H1 (cell line): Measurements from ENCODE around the gene TMCC1. TPM values are rescaled to one million over a fixed set of nuclear protein-coding genes. Genes with fewer than 3 reads are reported as not detected.

Experiments
- BCL11A ChIP-seq, 2 experiments: IDR thresholded peaks; one replicate each; pipeline ENCODE4 v1.6.1; 2011; ENCODE audit warnings: low read depth in 2 of 2, low read length in 2 of 2, mild to moderate bottlenecking in 2 of 2
- CTBP2 ChIP-seq: IDR thresholded peaks from 2 replicates; pipeline ENCODE4 v1.7.0; 2011; ENCODE audit warnings: borderline replicate concordance, mild to moderate bottlenecking, moderate library complexity, mixed read lengths, low read length; ENCODE audit not compliant: insufficient read depth, insufficient read length
- EZH2 ChIP-seq: fragments of 200-600 bp; sonication (generic); IDR thresholded peaks from 2 replicates; pipeline ENCODE4 v1.7.1; 2012; ENCODE audit warnings: low read depth, mild to moderate bottlenecking, moderate library complexity, low read length, inconsistent platforms; ENCODE audit not compliant: severe bottlenecking
- GTF2F1 ChIP-seq: IDR thresholded peaks from 2 replicates; pipeline ENCODE4 v1.6.1; 2012; ENCODE audit warnings: low read depth, low read length, improper control_type of control experiment, borderline replicate concordance
- POLR2A ChIP-seq, 2 experiments: IDR thresholded peaks; 1 replicate in 1 of 2; 2 replicates in 1 of 2; pipeline ENCODE4 v1.6.1; 2011; ENCODE audit warnings: low read depth in 2 of 2, low read length in 2 of 2, mild to moderate bottlenecking in 2 of 2; ENCODE audit errors: control extremely low read depth in 1 of 2
- polyA plus RNA-seq, 7 experiments: library from polyadenylated mRNA; depleted of rRNA in 3 of 7; stranded (reverse) in 5 of 7; unstranded in 2 of 7; fragments of >200 nt in 5 of 7; fragments of 200-250 nt in 2 of 7; gene quantifications; 1 replicate in 5 of 7; 2 replicates in 1 of 7; 4 replicates in 1 of 7; pipeline versions ENCODE4 v1.2.1 to v1.2.3, GENCODE V29; 2011 to 2013; ENCODE audit warnings: missing spikeins in 2 of 7, mixed read lengths in 2 of 7
- total RNA-seq: library from RNA; stranded (reverse); fragmentation: NEBNext Ultra II Directional; extraction: Animal tissue kit (Norgen Biotek cat#: 25700); gene quantifications from 2 replicates; pipeline ENCODE4 v1.2.1, GENCODE V29; 2021
- TF ChIP-seq, protein P1 (sequence below), 3 experiments: IDR thresholded peaks; 1 replicate in 2 of 3; 2 replicates in 1 of 3; pipeline versions ENCODE4 v1.5.1 to v1.6.1; 2011; ENCODE audit warnings: low read length in 3 of 3, mild to moderate bottlenecking in 3 of 3, inconsistent platforms in 2 of 3, low read depth in 1 of 3, moderate library complexity in 1 of 3; ENCODE audit not compliant: insufficient read depth in 1 of 3; ENCODE audit errors: control extremely low read depth in 1 of 3

TMCC1 gene
- total and polyA plus RNA-seq, 2 of the 8 experiments (the other 6 are each of a cell fraction or from before 2014, with no cell fraction given), result 10.4 to 27.1 TPM

DNA sequence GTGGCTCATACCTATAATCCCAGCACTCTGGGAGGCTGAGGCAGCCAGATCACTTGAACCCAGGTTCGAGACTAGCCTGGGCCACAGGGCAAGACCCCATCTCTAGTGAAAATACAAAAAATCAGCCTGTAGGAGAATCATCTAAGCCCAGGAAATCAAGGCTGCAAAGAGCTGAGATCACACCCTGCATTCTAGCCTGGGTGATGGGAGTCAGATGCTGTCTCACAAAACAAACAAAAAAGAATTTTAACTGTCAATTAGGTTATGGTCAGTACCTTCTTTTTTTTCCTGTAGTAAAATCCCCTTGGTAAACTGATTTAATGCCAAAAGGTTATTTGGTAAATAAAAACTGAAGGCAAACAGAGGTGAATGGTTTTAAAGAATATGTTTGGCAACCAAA, 29.0 kb downstream of the TMCC1 start (continued):
- TF ChIP-seq, protein P1, sequence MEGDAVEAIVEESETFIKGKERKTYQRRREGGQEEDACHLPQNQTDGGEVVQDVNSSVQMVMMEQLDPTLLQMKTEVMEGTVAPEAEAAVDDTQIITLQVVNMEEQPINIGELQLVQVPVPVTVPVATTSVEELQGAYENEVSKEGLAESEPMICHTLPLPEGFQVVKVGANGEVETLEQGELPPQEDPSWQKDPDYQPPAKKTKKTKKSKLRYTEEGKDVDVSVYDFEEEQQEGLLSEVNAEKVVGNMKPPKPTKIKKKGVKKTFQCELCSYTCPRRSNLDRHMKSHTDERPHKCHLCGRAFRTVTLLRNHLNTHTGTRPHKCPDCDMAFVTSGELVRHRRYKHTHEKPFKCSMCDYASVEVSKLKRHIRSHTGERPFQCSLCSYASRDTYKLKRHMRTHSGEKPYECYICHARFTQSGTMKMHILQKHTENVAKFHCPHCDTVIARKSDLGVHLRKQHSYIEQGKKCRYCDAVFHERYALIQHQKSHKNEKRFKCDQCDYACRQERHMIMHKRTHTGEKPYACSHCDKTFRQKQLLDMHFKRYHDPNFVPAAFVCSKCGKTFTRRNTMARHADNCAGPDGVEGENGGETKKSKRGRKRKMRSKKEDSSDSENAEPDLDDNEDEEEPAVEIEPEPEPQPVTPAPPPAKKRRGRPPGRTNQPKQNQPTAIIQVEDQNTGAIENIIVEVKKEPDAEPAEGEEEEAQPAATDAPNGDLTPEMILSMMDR (IDR thresholded peaks at IDR 0.05; ENCODE audit: control extremely low read depth in 1 of 3, insufficient read depth in 1 of 3, low read depth in 1 of 3, low read length in 3 of 3), result no peak
- TF ChIP-seq GTF2F1, result no peak
- TF ChIP-seq BCL11A (IDR thresholded peaks at IDR 0.05; ENCODE audit: low read depth in 2 of 2, low read length in 2 of 2), result no peak
- TF ChIP-seq POLR2A (IDR thresholded peaks at IDR 0.05; ENCODE audit: control extremely low read depth in 1 of 2, low read depth in 2 of 2, low read length in 2 of 2), result no peak
- no peak for TF ChIP-seq CTBP2
- TF ChIP-seq EZH2, result no peak
